Measurements from ENCODE around the gene ZNF385B. TPM values are rescaled to one million over a fixed set of nuclear protein-coding genes. Genes with fewer than 3 reads are reported as not detected.

ZNF385B gene
- total and polyA plus RNA-seq, 4 experiments from 2014 or later: not detected

DNA sequence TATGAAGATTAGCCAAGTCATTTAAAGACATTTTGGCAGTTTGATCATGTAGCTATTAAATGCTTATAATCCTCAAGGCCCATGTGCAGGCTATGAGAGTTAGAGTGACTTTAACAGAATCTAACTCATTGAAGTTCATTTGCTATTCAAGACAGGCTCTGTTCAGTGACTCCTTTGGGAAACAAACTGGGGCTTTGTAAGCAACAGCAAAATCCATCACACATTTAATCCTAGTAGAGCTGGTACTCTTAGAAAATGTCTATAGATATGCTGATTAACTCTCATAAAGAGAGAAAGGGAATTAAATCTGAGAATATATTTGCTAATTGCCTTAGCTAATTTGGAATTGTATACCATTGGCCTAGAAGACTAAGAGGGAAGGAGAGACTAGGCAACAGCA lies 414.0 kb downstream of the ZNF385B start:
- Histone ChIP-seq H3K36me3 (ENCODE audit: insufficient read depth, low read length) (no peaks in the 10 kb centered on the region), H3K9me3 (ENCODE audit: control insufficient read depth in 1 of 2, low read length in 2 of 2) (no peaks in the 10 kb centered on the region), H3K27ac (ENCODE audit: low read depth, low read length) (no peak overlapping the region), H3K4me3 (ENCODE audit: low read length in 2 of 2) (no peak overlapping the region), H3K27me3 (ENCODE audit: insufficient read depth, low read length) (no peaks in the 10 kb centered on the region), H3K4me1 (ENCODE audit: insufficient read depth, low read length) (no peaks in the 10 kb centered on the region)
- no peak for DNase-seq
- CTCF ChIA-PET (ENCODE audit: partially characterized antibody): no interaction called here
- H3K4me1 Mint-ChIP-seq: no peaks in the 10 kb centered on the region
- peak overlapping the region in 1 of 7 donors; percentile 17 for H3K27ac Mint-ChIP-seq
- peaks cover 0 to 2% of the 10 kb centered on the region in 2 donors for H3K27me3 Mint-ChIP-seq
- intact Hi-C loops (cut with micrococcal nuclease): no loop called here
- no peak overlapping the region for H3K4me3 Mint-ChIP-seq
- POLR2A ChIA-PET (ENCODE audit: partially characterized antibody): no interaction called here
- H3K9me3 Mint-ChIP-seq: peaks cover 0 to 2% (median 0%) of the 10 kb centered on the region in 8 donors
- no peaks in the 10 kb centered on the region for H3K36me3 Mint-ChIP-seq

GRCh38 chr2:179446476-179447141 lies 414.8 kb downstream of the ZNF385B start:
- no peak overlapping the region for H3K27ac ChIP-seq (ENCODE audit: low read depth, low read length)
- no peaks in the 10 kb centered on the region for H3K9me3 ChIP-seq (ENCODE audit: control insufficient read depth in 1 of 2, low read length in 2 of 2)
- H3K4me3 ChIP-seq (ENCODE audit: low read length in 2 of 2): no peak overlapping the region
- Mint-ChIP-seq H3K36me3 (no peaks in the 10 kb centered on the region), H3K27ac (no peak overlapping the region), H3K4me1 (no peaks in the 10 kb centered on the region), H3K9me3 (peaks cover 0 to 2% (median 0%) of the 10 kb centered on the region in 8 donors), H3K4me3 (no peak overlapping the region), H3K27me3 (peaks cover 0 to 2% of the 10 kb centered on the region in 2 donors)
- intact Hi-C loops (cut with micrococcal nuclease): no loop called here
- DNase-seq: no peak
- no peaks in the 10 kb centered on the region for H3K27me3 ChIP-seq (ENCODE audit: insufficient read depth, low read length)
- POLR2A ChIA-PET (ENCODE audit: partially characterized antibody): no interaction called here
- no peaks in the 10 kb centered on the region for H3K36me3 ChIP-seq (ENCODE audit: insufficient read depth, low read length)
- no peaks in the 10 kb centered on the region for H3K4me1 ChIP-seq (ENCODE audit: insufficient read depth, low read length)
- CTCF ChIA-PET (ENCODE audit: partially characterized antibody): interaction anchor here (0.8 kb wide), 1 partner anchor 555 kb away, joined by 3 read pairs; no protein-coding TSS in a partner anchor

DNA sequence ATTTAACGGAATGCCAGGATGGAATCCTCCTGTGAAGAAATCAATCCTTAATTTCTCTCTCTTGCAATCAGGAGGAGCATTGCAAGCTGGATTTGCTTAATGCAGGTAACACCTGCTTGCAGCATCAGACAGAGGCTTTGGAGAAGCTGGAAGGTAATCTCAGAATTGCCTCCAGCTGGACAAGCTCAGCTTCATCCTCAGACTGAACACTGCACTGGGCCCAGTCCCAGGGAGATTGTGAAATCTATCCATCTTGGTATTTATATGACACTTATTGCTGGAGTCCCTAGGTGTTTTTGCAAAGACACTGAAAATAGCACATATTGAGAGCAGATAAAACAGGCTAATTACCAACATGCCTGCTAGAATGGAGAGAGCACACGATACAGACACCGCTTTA lies 417.4 kb downstream of the ZNF385B start:
- no peak overlapping the region for H3K27ac Mint-ChIP-seq
- no peak overlapping the region for H3K4me3 ChIP-seq (ENCODE audit: low read length in 2 of 2)
- no peaks in the 10 kb centered on the region for H3K36me3 ChIP-seq (ENCODE audit: insufficient read depth, low read length)
- H3K9me3 ChIP-seq (ENCODE audit: control insufficient read depth in 1 of 2, low read length in 2 of 2): no peaks in the 10 kb centered on the region
- H3K4me1 Mint-ChIP-seq: no peaks in the 10 kb centered on the region
- POLR2A ChIA-PET (ENCODE audit: partially characterized antibody): no interaction called here
- intact Hi-C loops (cut with micrococcal nuclease): no loop called here
- H3K27me3 Mint-ChIP-seq: peaks cover 2% of the 10 kb centered on the region in 2 donors
- peaks cover 0 to 2% (median 0%) of the 10 kb centered on the region in 8 donors for H3K9me3 Mint-ChIP-seq
- no peak overlapping the region for H3K27ac ChIP-seq (ENCODE audit: low read depth, low read length)
- DNase-seq: no peak
- no peaks in the 10 kb centered on the region for H3K4me1 ChIP-seq (ENCODE audit: insufficient read depth, low read length)
- no peaks in the 10 kb centered on the region for H3K36me3 Mint-ChIP-seq
- H3K4me3 Mint-ChIP-seq: no peak overlapping the region
- CTCF ChIA-PET (ENCODE audit: partially characterized antibody): interaction anchor here (1.6 to 2.3 kb wide), 3 partner anchors 10 to 224 kb away, joined by 4 to 8 read pairs (median 7); no protein-coding TSS in a partner anchor
- H3K27me3 ChIP-seq (ENCODE audit: insufficient read depth, low read length): no peaks in the 10 kb centered on the region

- H3K36me3 ChIP-seq (ENCODE audit: insufficient read depth, low read length): no peaks in the 10 kb centered on the region
- H3K4me1 ChIP-seq (ENCODE audit: insufficient read depth, low read length): no peaks in the 10 kb centered on the region
- no peak overlapping the region for H3K27ac Mint-ChIP-seq
- H3K4me3 ChIP-seq (ENCODE audit: low read length in 2 of 2): no peak overlapping the region
- no peaks in the 10 kb centered on the region for H3K36me3 Mint-ChIP-seq
- no peaks in the 10 kb centered on the region for H3K9me3 ChIP-seq (ENCODE audit: control insufficient read depth in 1 of 2, low read length in 2 of 2)
- peaks cover 2% of the 10 kb centered on the region in 2 donors for H3K27me3 Mint-ChIP-seq
- H3K9me3 Mint-ChIP-seq: no peaks in the 10 kb centered on the region
- no peak overlapping the region for H3K27ac ChIP-seq (ENCODE audit: low read depth, low read length)
- CTCF ChIA-PET (ENCODE audit: partially characterized antibody): interaction anchor here (1.6 to 2.3 kb wide), 2 partner anchors 11 to 21 kb away, joined by 7 to 8 read pairs; no protein-coding TSS in a partner anchor
- DNase-seq: no peak
- no peaks in the 10 kb centered on the region for H3K4me1 Mint-ChIP-seq
- intact Hi-C loops (cut with micrococcal nuclease): no loop called here
- no peaks in the 10 kb centered on the region for H3K27me3 ChIP-seq (ENCODE audit: insufficient read depth, low read length)
- POLR2A ChIA-PET (ENCODE audit: partially characterized antibody): no interaction called here
- H3K4me3 Mint-ChIP-seq: no peak overlapping the region
Measured at GRCh38 chr2:179443180-179443579, 418.2 kb downstream of the ZNF385B start.

DNA sequence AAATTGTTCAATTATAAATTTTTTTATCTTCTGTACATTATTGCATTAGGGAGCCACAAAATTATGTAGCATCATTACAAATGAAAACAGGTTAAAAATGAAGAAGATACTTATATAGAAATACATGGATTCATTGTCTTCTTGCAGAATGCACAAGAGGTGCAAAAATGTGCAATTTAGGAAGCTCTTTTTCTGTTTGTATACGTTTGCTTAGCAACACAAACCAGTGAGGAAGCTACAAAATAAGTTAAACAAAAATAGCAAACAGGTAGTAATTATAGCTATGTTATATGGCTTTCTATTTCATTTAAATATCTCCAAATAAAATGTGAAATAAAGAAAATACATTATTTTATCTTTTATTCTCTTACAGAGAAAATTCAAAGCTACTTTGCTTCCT lies 419.2 kb downstream of the ZNF385B start:
- no peak for DNase-seq
- Mint-ChIP-seq H3K4me3 (no peak overlapping the region), H3K27me3 (peaks cover 2% of the 10 kb centered on the region in 2 donors), H3K4me1 (no peaks in the 10 kb centered on the region), H3K9me3 (no peaks in the 10 kb centered on the region), H3K27ac (no peak overlapping the region), H3K36me3 (no peaks in the 10 kb centered on the region)
- Histone ChIP-seq H3K27ac (ENCODE audit: low read depth, low read length) (no peak overlapping the region), H3K4me1 (ENCODE audit: insufficient read depth, low read length) (no peaks in the 10 kb centered on the region), H3K9me3 (ENCODE audit: control insufficient read depth in 1 of 2, low read length in 2 of 2) (no peaks in the 10 kb centered on the region), H3K4me3 (ENCODE audit: low read length in 2 of 2) (no peak overlapping the region), H3K36me3 (ENCODE audit: insufficient read depth, low read length) (no peaks in the 10 kb centered on the region), H3K27me3 (ENCODE audit: insufficient read depth, low read length) (no peaks in the 10 kb centered on the region)
- ChIA-PET CTCF (ENCODE audit: partially characterized antibody) (interaction anchor here (1.6 to 3.0 kb wide), 3 partner anchors 12 to 223 kb away, joined by 6 to 23 read pairs (median 8); no protein-coding TSS in a partner anchor), POLR2A (ENCODE audit: partially characterized antibody) (no interaction called here)
- intact Hi-C loops (cut with micrococcal nuclease): no loop called here

- POLR2A ChIA-PET (ENCODE audit: partially characterized antibody): no interaction called here
- Mint-ChIP-seq H3K27ac (no peak overlapping the region), H3K36me3 (no peaks in the 10 kb centered on the region)
Measured at GRCh38 chr2:179441551-179441950, 419.9 kb downstream of the ZNF385B start.

DNA sequence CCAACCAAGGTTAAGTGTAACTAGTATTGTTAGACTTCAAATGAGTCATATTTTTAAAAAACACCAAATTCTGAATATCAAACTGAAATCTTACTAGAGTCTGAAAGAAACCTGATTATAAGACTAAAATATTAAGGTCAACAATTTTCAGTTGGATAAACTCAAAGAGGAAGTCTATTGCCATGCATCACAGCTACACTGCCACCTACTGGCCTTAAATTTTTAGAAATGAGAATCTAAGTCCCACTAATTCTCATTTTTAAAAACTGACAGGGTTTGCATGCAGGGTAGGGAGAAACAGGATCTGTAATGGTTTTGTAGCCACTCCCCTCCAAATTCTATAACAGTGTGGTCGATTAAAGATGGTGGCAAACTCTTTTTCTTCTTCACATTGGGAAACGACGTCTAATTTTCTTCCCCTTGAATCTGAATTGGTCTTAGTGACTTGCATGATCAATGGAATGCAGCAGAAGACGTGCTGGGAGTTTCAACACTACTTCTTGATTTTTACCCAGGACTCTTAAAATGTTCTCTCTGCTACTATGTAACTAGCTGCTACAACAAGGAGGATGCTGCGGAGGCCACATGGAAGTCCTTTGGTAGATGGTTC lies 420.7 kb downstream of the ZNF385B start:
- Histone ChIP-seq H3K9me3 (ENCODE audit: control insufficient read depth in 1 of 2, low read length in 2 of 2) (no peaks in the 10 kb centered on the region), H3K4me1 (ENCODE audit: insufficient read depth, low read length) (no peaks in the 10 kb centered on the region), H3K27ac (ENCODE audit: low read depth, low read length) (no peak overlapping the region), H3K27me3 (ENCODE audit: insufficient read depth, low read length) (no peaks in the 10 kb centered on the region), H3K4me3 (ENCODE audit: low read length in 2 of 2) (no peak overlapping the region), H3K36me3 (ENCODE audit: insufficient read depth, low read length) (no peaks in the 10 kb centered on the region)
- Mint-ChIP-seq H3K27ac (no peak overlapping the region), H3K4me1 (no peaks in the 10 kb centered on the region), H3K27me3 (peaks cover 2% of the 10 kb centered on the region in 2 donors), H3K4me3 (no peak overlapping the region), H3K36me3 (no peaks in the 10 kb centered on the region), H3K9me3 (no peaks in the 10 kb centered on the region)
- intact Hi-C loops (cut with micrococcal nuclease): loop anchor here (2.0 kb wide), 1 partner anchor 550 kb away; no protein-coding TSS in a partner anchor
- peak in 3 of 5 donors; percentile 11 to 32 (median 18) for DNase-seq
- ChIA-PET CTCF (ENCODE audit: partially characterized antibody) (interaction anchor here (0.9 to 3.0 kb wide), 5 partner anchors 18 to 225 kb away, joined by 3 to 23 read pairs (median 4); no protein-coding TSS in a partner anchor), POLR2A (ENCODE audit: partially characterized antibody) (no interaction called here)

More at GRCh38 chr2:179441551-179441950, 419.9 kb downstream of the ZNF385B start:
- intact Hi-C loops (cut with micrococcal nuclease): loop anchor here (2.0 kb wide), 1 partner anchor 551 kb away; no protein-coding TSS in a partner anchor
- no peak for DNase-seq
- Mint-ChIP-seq H3K4me1 (no peaks in the 10 kb centered on the region), H3K9me3 (no peaks in the 10 kb centered on the region), H3K27me3 (peaks cover 2% of the 10 kb centered on the region in 2 donors), H3K4me3 (no peak overlapping the region)
- Histone ChIP-seq H3K9me3 (ENCODE audit: control insufficient read depth in 1 of 2, low read length in 2 of 2) (no peaks in the 10 kb centered on the region), H3K27ac (ENCODE audit: low read depth, low read length) (no peak overlapping the region), H3K27me3 (ENCODE audit: insufficient read depth, low read length) (no peaks in the 10 kb centered on the region), H3K4me3 (ENCODE audit: low read length in 2 of 2) (no peak overlapping the region), H3K36me3 (ENCODE audit: insufficient read depth, low read length) (no peaks in the 10 kb centered on the region), H3K4me1 (ENCODE audit: insufficient read depth, low read length) (no peaks in the 10 kb centered on the region)
- CTCF ChIA-PET (ENCODE audit: partially characterized antibody): interaction anchor here (1.6 to 3.0 kb wide), 2 partner anchors 19 to 222 kb away, joined by 6 to 23 read pairs; no protein-coding TSS in a partner anchor

Measured in CD4-positive, alpha-beta memory T cell (primary cell).